ENCODE data around the gene RHBDL1.
A peak's percentile ranks its signal among the peaks of the same experiment; 100 is the strongest.

GRCh38 chr16:694187-694862, 18.9 kb downstream of the RHBDL1 start:
- no peak for TF ChIP-seq CTCF (optimal IDR thresholded peaks at IDR 0.05 in 1 of 3, IDR thresholded peaks at IDR 0.05 in 1 of 3, conservative IDR thresholded peaks at IDR 0.05 in 1 of 3; ENCODE audit: extremely low read depth in 1 of 3, insufficient read depth in 2 of 3, low read length in 3 of 3)
- TF ChIP-seq EZH2 (IDR thresholded peaks at IDR 0.05; ENCODE audit: low read length): peak; percentile 99
